ENCODE results near the gene TCFL5. TPM values are rescaled to one million over a fixed set of nuclear protein-coding genes. Genes with fewer than 3 reads are reported as not detected.
A peak's percentile ranks its signal among the peaks of the same experiment; 100 is the strongest.

TCFL5 gene
- total and polyA plus RNA-seq, 10 donors = 4.1 to 8.8 (median 6.3) TPM

- H3K4me1 ChIP-seq = peaks cover 0 to 17% (median 0%) of the 10 kb centered on the region in 6 donors
- DNase-seq = no peak
- intact Hi-C loops (cut with DNase I; ENCODE audit: low total_unique reads) = no loop called here
- peaks cover 13 to 83% (median 78%) of the 10 kb centered on the region in 6 donors for H3K36me3 ChIP-seq
- H3K27me3 ChIP-seq (replicated peaks in 1 of 7) = no peaks in the 10 kb centered on the region
- TF ChIP-seq POLR2AphosphoS5 (IDR thresholded peaks at IDR 0.05) (peak; percentile 2 to 25 (median 24)), POLR2A (IDR thresholded peaks at IDR 0.05) (no peak)
- H3K27ac ChIP-seq = no peak overlapping the region
- H3K9me3 ChIP-seq = no peaks in the 10 kb centered on the region
- no peak overlapping the region for H3K4me3 ChIP-seq
- 95 to 99% (median 96%) methylated on average over 12 to 16 of the region's 16 CpGs for WGBS, 5 donors
Observed at GRCh38 chr20:62888406-62888805, 26.8 kb upstream of the TCFL5 start.

- H3K27me3 ChIP-seq (replicated peaks in 1 of 7) = no peaks in the 10 kb centered on the region
- 67 to 91% (median 88%) methylated on average over 4 to 7 of the region's 7 CpGs for WGBS, 5 donors
- H3K4me3 ChIP-seq = no peak overlapping the region
- peaks cover 0 to 17% (median 0%) of the 10 kb centered on the region in 6 donors for H3K4me1 ChIP-seq
- intact Hi-C loops (cut with DNase I; ENCODE audit: low total_unique reads) = no loop called here
- H3K36me3 ChIP-seq = peaks cover 13 to 78% (median 73%) of the 10 kb centered on the region in 6 donors
- no peak for DNase-seq
- TF ChIP-seq CTCF (IDR thresholded peaks at IDR 0.05 in 8 of 11, conservative IDR thresholded peaks at IDR 0.05 in 3 of 11) (no peak), POLR2A (IDR thresholded peaks at IDR 0.05) (no peak), POLR2AphosphoS5 (IDR thresholded peaks at IDR 0.05) (no peak)
- H3K27ac ChIP-seq = peak overlapping the region in 2 of 8 donors; percentile 37 to 39
- H3K9me3 ChIP-seq = no peaks in the 10 kb centered on the region
Observed at GRCh38 chr20:62887860-62888239, 26.2 kb upstream of the TCFL5 start.

- peaks cover 13 to 75% (median 67%) of the 10 kb centered on the region in 6 donors for H3K36me3 ChIP-seq
- peak; percentile 25 to 56 (median 39) for TF ChIP-seq POLR2AphosphoS5 (IDR thresholded peaks at IDR 0.05)
- no peak for TF ChIP-seq CTCF (IDR thresholded peaks at IDR 0.05 in 8 of 11, conservative IDR thresholded peaks at IDR 0.05 in 3 of 11)
- TF ChIP-seq POLR2A (IDR thresholded peaks at IDR 0.05) = no peak
- no peaks in the 10 kb centered on the region for H3K9me3 ChIP-seq
- no peaks in the 10 kb centered on the region for H3K27me3 ChIP-seq (replicated peaks in 1 of 7)
- intact Hi-C loops (cut with DNase I; ENCODE audit: low total_unique reads) = no loop called here
- peaks cover 0 to 17% (median 0%) of the 10 kb centered on the region in 6 donors for H3K4me1 ChIP-seq
- H3K4me3 ChIP-seq = no peak overlapping the region
- peak overlapping the region in 3 of 8 donors; percentile 37 to 48 (median 39) for H3K27ac ChIP-seq
- WGBS, 5 donors = 61 to 78% (median 62%) methylated on average over 12 to 13 of the region's 13 CpGs
- no peak for DNase-seq
Observed at GRCh38 chr20:62887152-62887859, 25.7 kb upstream of the TCFL5 start.

GRCh38 chr20:62886709-62887058 is 25.1 kb upstream of the TCFL5 start:
- H3K9me3 ChIP-seq = no peaks in the 10 kb centered on the region
- H3K27me3 ChIP-seq (replicated peaks in 1 of 7) = no peaks in the 10 kb centered on the region
- intact Hi-C loops (cut with DNase I; ENCODE audit: low total_unique reads) = no loop called here
- peak overlapping the region in 3 of 8 donors; percentile 37 to 48 (median 39) for H3K27ac ChIP-seq
- peaks cover 0 to 17% (median 0%) of the 10 kb centered on the region in 6 donors for H3K4me1 ChIP-seq
- H3K4me3 ChIP-seq = no peak overlapping the region
- no peak for TF ChIP-seq CTCF (IDR thresholded peaks at IDR 0.05 in 8 of 11, conservative IDR thresholded peaks at IDR 0.05 in 3 of 11)
- no peak for TF ChIP-seq POLR2A (IDR thresholded peaks at IDR 0.05)
- TF ChIP-seq POLR2AphosphoS5 (IDR thresholded peaks at IDR 0.05) = peak in 1 of 3 donors; percentile 37
- no peak for DNase-seq
- H3K36me3 ChIP-seq = peaks cover 13 to 75% (median 64%) of the 10 kb centered on the region in 6 donors
- 87 to 95% (median 88%) methylated on average over 7 of the region's 7 CpGs for WGBS, 5 donors

All from spleen (tissue), 11 donors.